NCI-H1092 (cell line): ENCODE results near the gene RBM47.

Source experiments
- DNase-seq: peaks from one replicate; lab custom pipeline; 2025; lab: John Stamatoyannopoulos, UW

The RBM47 gene

DNA sequence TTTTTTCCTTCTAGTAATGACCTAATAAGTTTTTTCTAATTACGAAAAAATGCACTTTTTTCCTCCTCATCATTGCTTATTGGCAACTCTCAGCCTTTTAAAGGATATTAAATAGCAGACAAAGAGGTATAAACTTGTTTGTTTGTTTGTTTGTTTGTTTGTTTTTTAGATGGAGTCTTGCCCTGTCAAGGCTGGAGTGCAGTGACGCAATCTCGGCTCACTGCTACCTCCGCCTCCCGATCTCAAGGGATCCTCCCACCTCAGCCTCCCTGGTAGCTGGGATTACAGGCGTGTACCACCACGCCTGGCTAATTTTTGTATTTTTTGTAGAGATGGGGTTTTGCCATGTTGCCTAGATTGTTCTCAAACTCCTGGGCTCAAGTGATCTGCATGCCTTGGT lies 6.0 kb downstream of the RBM47 start:
- DNase-seq: no peak

GRCh38 chr4:40622913-40623312 lies 6.8 kb downstream of the RBM47 start:
- DNase-seq: no peak

DNA sequence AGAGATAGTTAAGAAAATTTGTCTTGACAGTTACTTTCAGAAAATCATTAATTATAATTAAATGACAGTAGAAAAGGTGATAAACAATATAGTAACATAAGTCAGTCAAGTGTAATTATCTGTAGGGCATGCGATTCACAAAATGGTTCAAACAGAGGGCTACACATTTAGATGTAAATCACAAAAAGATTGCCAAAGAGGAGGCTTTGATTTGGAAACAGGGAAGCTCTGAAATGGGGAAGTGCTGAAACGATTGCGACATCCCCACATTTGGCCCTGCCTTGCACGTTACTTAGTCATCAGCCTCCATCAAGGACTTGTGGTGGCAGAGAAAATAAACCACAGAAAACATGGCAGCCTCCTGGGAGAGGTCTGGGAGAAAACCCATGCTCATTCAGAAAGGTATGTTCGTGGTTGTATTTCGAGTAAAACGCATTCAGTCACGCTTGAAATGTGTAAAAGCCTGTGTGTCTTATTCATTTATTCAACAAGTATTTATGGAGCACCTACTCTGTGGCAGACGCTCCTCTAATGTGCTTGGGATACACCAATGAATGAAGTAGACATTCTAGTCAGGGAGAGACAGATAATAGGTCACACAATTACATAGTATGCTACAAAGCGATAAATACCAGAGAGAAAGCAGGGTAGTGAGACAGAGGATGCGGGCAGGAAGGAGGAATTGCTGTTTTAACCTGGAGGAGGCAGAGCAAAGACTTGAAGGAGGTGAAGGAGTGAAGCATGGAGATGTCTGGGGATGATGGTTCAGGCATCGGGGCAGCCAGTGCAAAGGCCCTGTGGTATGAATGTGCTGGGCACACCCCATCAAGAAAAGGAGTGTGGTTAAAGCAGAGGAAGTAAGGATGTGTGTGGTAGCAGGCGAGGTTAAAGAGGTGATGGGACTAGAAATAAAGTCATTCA lies 7.8 kb downstream of the RBM47 start:
- DNase-seq: no peak

DNA sequence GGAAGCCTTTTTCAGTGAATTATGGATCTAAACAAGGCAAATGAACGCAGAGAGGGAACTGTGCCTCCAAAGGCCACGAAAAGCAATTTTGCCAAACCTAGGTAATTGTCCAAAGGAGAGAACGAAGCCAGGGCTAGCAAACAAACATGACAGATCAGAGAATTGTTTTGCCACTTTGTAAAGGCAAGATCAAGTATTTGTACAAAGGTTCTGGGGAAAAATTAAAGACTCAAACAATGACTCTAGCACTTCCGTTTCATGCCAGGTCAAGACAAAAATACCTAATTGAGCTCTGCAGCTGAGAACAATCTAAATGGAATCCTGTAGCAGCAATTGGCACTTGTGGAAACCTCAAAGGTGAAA lies 8.5 kb downstream of the RBM47 start:
- no peak for DNase-seq

DNA sequence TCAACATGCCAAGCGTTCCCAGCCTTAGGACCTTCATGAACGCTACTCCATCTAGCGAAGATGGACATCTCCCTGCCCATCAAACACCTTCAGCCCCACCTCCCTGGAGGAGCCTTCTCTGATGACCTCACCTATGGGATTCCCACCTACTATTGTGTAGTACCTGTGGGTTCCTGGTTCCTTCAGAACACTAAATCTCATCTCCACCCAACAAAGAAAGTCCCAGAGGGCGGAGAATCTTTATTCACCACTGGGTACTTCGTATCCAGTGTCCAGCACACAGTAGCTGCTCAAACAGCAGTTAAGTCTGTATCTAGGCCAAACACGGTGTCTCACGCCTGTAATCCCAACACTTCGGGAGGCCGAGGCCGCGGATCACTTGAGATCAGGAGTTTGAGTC lies 10.1 kb downstream of the RBM47 start:
- DNase-seq: no peak

DNA sequence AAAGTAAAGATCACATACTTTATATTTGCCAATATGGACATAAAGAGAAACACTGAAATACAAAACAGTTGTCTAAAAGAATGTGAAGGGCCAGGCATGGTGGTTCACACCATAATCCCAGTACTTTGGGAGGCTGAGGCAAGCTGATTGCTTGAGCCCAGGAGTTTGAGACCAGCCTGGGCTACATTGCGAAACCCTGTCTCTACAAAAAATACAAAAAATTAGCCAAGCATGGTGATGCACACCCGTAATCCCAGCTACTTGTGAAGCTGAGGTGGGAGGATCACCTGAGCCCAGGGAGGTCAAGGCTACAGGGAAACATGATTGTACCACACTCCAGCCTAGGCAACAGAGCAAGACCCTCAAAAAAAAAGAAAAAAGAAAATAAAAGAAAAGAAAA lies 11.8 kb downstream of the RBM47 start:
- no peak for DNase-seq

- DNase-seq: no peak
Observed at GRCh38 chr4:40614031-40614430, 15.6 kb downstream of the RBM47 start.

- no peak for DNase-seq
Observed at GRCh38 chr4:40613456-40613855, 16.2 kb downstream of the RBM47 start.

- DNase-seq: no peak
Observed at GRCh38 chr4:40612831-40613230, 16.8 kb downstream of the RBM47 start.

DNA sequence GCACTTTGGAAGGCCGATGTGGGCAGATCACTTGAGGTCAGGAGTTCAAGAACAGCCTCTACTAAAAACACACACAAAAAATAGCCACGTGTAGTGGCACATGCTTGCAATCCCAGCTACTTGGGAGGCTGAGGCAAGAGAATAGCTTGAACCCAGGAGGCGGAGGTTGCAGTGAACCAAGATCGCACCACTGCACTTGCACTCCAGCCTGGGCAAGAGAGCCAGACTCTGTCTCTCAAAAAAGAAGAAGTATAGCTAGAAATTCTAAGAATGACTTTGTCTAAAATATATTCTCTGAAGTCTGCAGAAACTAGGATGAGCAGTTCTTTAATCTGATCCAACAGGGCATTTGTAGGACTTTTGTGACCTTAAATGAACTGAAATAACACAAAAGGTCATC lies 17.4 kb downstream of the RBM47 start:
- no peak for DNase-seq

- DNase-seq: no peak
Observed at GRCh38 chr4:40608628-40609027, 21.0 kb downstream of the RBM47 start.

GRCh38 chr4:40607221-40607620 lies 22.4 kb downstream of the RBM47 start:
- DNase-seq: no peak

DNA sequence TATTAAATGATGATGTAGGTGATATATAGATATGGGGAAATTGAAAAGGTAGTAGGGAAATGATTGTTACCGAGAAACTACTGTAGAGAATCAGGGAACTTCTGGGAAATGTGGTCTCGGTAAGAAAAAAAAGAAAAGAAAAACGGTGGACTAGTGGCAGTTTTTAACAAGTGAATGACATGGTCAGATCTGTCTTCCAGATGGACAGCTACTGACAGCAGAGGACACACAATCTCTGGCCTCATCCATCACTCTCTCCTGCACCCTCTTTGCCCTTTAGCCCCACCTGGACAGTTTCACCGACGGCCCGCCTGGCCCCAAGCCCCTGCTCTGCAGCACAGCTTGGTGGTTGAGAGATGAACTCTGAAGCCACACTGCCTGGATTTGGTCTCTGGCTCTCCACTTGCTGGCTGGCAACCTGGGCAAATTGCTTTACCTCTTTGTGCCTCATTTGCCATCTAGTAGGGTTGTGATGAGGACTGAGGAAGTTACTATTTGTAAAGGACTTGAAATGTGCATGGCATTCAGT lies 23.4 kb downstream of the RBM47 start:
- no peak for DNase-seq

- no peak for DNase-seq
Observed at GRCh38 chr4:40603281-40603680, 26.4 kb downstream of the RBM47 start.

DNA sequence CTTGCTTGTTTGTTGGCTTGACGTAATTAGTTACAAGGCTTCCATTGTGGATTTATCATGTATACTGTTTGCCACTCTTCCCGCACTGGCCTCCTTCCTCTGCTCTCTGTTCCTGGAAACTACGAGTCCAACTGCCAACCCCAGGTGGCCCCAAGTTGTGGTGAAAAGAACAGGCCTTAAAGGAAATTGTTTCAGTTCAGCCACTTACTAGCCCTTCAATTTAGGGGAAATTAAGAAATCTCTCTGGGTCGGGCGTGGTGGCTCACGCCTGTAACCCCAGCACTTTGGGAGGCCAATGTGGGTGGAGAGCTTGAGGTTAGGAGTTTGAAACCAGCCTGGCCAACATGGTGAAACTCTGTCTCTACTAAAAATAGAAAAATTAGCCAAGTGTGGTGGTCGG lies 28.0 kb downstream of the RBM47 start:
- no peak for DNase-seq

GRCh38 chr4:40600850-40601249 lies 28.8 kb downstream of the RBM47 start:
- no peak for DNase-seq

- DNase-seq: no peak
Observed at GRCh38 chr4:40599431-40599830, 30.2 kb downstream of the RBM47 start.

- DNase-seq: no peak
Observed at GRCh38 chr4:40596522-40596921, 33.1 kb downstream of the RBM47 start.

GRCh38 chr4:40595981-40596380 lies 33.7 kb downstream of the RBM47 start:
- DNase-seq: no peak

DNA sequence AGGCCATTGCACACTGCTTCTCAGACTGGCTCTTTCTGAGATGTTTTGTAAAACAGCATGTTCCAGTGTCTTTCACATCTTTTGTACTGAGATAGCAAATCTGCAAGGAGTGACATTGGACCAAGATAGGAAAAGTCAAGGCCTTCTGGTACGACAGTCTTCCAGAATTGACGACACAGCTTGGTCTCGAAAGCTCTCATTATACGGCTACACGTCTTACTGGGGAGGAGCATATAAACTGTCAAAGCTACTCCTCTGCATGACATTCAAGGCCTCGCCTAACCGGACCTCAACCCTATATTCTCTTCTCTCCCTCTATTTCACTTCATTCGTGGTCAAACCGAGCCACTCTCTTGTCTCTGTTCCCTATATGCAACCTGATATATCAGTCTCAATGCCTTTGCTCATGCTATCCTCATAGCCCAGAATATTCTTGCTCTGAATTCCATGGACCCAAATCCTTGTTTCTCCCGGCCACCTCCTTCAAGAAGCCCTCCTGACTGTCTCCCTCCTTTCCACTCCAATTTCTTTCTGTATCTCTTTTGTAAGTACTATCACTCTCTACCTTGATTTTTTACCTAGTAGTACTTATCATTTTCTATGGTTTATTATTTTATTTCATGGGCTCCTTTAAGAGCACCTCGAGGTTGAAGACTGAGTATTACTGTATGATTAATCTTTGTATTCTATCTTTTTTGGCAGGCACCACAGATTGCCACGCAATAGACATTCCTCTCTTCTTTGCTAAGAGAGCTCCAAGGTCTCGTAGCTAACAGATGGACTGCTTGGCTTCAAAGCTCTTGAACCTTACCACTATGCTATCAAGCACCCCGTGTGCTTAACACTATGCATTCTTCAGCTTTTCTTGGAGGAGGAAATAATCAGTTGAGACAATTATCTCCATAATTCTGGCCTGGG lies 35.1 kb downstream of the RBM47 start:
- no peak for DNase-seq

DNA sequence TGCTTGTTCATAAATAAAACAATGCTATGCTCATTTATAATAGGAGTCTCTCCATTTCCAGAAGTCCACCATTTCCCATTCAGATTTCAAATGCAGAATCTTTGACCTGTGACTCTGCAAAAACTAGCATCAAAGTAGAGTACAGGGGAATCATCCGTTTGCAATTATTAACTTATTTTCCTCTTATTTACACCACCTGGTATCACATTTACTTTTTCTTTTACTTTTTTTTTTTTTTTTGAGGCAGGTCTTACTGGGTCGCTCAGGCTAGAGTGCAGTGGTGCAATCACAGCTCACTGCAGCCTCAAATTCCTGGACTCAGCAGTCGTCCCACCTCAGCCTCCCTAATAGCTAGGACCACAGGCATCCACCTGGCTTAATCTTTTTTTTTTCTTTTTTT lies 37.6 kb downstream of the RBM47 start:
- DNase-seq: no peak

- no peak for DNase-seq
Observed at GRCh38 chr4:40587826-40588225, 41.8 kb downstream of the RBM47 start.

DNA sequence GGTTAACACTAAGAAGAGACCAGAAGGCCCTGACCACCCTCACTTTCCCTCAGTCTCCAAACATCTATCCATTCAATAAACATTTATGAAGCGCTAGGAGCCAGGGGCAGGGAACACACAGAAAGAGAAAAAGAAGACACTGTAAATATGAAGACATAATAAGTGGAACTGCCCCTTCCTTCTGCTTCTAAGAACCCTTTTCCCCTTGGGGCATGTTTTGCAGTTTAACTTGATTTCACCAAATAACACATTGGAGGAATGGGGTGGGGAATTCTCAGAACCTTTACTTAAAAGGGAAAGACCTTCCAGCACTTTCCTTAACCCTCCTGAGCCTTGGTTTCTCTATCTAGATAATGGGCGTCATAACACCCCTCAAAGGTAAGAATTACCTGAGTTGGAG lies 42.3 kb downstream of the RBM47 start:
- no peak for DNase-seq
